Stimulated activated CD4-positive, alpha-beta T cell treated with anti-CD3 and anti-CD28 coated beads, Interleukin-1b, Interleukin-23, amount 100 ng/mL, for 1 hour (primary cell): ENCODE measurements around the gene ITGAD.

Experiments used
- DNase-seq, 2 donors: peaks; one replicate each; pipeline ENCODE4 v3.0.0-alpha.2; 2020; ENCODE audit warnings: low read depth in 2 of 2

Gene ITGAD

GRCh38 chr16:31475946-31476302 lies 82.8 kb downstream of the ITGAD start:
- DNase-seq, result no peak
